BLaER1 (cell line): ENCODE data around the gene BCAR3.

Source experiments
- H3K27ac ChIP-seq: shearing (Covaris generic); formaldehyde crosslinking; 2 replicates; pipeline ENCODE4 v1.8.1; 2022
- H3K27me3 ChIP-seq: shearing (Covaris generic); formaldehyde crosslinking; 2 replicates; pipeline ENCODE4 v1.8.1; 2022
- H3K36me3 ChIP-seq: shearing (Covaris generic); formaldehyde crosslinking; 2 replicates; pipeline ENCODE4 v1.8.1; 2022
- H3K4me1 ChIP-seq: shearing (Covaris generic); formaldehyde crosslinking; 2 replicates; pipeline ENCODE4 v1.8.1; 2022
- H3K4me2 ChIP-seq: shearing (Covaris generic); formaldehyde crosslinking; 2 replicates; pipeline ENCODE4 v1.8.1; 2022
- H3K4me3 ChIP-seq: shearing (Covaris generic); formaldehyde crosslinking; 2 replicates; pipeline ENCODE4 v1.8.1; 2022
- H3K9ac ChIP-seq: shearing (Covaris generic); formaldehyde crosslinking; 2 replicates; pipeline ENCODE4 v1.8.1; 2022
- H3K9me3 ChIP-seq: shearing (Covaris generic); formaldehyde crosslinking; 2 replicates; pipeline ENCODE4 v1.8.1; 2022
- H4K20me1 ChIP-seq: shearing (Covaris generic); formaldehyde crosslinking; 2 replicates; pipeline ENCODE4 v1.8.1; 2022
- Cebpa-rat ChIP-seq: shearing (Covaris generic); IDR thresholded peaks from 2 replicates; pipeline ENCODE4 v1.8.1; 2022

The BCAR3 gene

DNA sequence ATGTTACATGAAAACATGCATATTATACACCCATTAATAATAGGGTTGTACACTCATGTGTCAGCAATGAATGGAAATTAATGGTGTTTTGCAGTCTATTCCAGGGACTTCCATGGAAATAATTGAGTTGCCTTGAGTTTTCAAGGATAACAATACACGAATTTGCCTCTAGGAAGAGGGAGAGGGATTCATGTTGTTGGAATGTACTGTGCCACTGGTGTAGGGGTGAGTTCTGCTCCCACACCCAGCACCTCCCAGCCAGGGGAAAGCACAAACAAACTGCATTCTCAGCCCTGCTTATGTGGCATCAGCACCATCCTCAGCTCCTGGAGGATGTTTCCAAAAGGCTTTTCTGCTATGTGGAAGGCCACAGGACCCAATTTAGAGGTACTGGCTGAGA is 57.8 kb downstream of the BCAR3 start:
- H3K36me3 ChIP-seq: peaks cover 74% of the 10 kb centered on the region
- H3K9ac ChIP-seq: no peak overlapping the region
- H4K20me1 ChIP-seq: peaks cover 99% of the 10 kb centered on the region
- H3K27ac ChIP-seq: no peak overlapping the region
- H3K4me1 ChIP-seq: peaks cover 19% of the 10 kb centered on the region
- TF ChIP-seq Cebpa-rat: no peak
- H3K4me3 ChIP-seq: no peak overlapping the region
- no peak overlapping the region for H3K4me2 ChIP-seq
- no peaks in the 10 kb centered on the region for H3K27me3 ChIP-seq
- no peaks in the 10 kb centered on the region for H3K9me3 ChIP-seq

DNA sequence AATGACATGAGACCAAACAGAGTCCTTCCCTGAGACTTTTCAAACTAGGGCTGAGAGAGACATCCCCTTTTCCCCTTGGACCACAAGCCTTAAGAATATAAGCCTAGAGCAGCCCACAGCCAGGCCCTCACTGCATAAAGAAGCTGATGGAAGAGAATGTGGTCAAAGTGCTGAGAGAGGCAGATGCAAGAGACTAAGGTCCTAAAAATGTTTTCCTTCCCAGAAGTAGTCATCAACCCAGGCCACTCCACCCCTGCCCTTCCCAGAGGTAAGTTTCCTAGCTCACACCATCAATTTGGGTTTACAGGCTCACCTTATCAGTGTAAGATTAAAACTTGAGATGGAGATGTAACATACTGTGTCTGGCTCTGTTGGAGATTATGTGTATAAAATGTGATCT is 58.2 kb downstream of the BCAR3 start:
- peaks cover 70% of the 10 kb centered on the region for H3K36me3 ChIP-seq
- H3K4me1 ChIP-seq: peaks cover 23% of the 10 kb centered on the region
- H3K27me3 ChIP-seq: no peaks in the 10 kb centered on the region
- H3K9me3 ChIP-seq: no peaks in the 10 kb centered on the region
- TF ChIP-seq Cebpa-rat: no peak
- H4K20me1 ChIP-seq: peaks cover 99% of the 10 kb centered on the region
- no peak overlapping the region for H3K4me2 ChIP-seq
- H3K4me3 ChIP-seq: no peak overlapping the region
- no peak overlapping the region for H3K27ac ChIP-seq
- no peak overlapping the region for H3K9ac ChIP-seq

DNA sequence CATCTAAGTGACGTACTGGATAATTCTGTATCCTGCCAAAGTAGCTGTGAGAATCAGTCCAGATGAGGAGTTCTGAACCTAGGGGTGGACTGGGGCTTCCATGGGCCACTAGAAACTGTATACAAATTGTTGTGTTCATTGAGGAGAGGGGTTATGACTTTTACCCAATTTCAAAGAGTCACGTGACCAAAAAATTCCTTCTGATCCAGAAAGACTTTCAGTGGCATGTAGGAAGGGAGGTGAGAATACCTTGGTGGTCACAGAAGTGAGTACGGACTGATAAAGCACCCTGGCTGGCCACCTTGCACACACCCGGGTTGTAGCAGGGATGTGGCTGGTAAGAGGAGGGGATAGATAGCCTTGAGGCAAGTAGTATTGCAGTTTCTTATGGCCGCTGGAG is 60.4 kb downstream of the BCAR3 start:
- no peaks in the 10 kb centered on the region for H3K27me3 ChIP-seq
- H3K27ac ChIP-seq: no peak overlapping the region
- no peaks in the 10 kb centered on the region for H3K9me3 ChIP-seq
- peaks cover 42% of the 10 kb centered on the region for H3K4me1 ChIP-seq
- H3K4me2 ChIP-seq: no peak overlapping the region
- no peak overlapping the region for H3K9ac ChIP-seq
- no peak overlapping the region for H3K4me3 ChIP-seq
- peaks cover 100% of the 10 kb centered on the region for H4K20me1 ChIP-seq
- peaks cover 76% of the 10 kb centered on the region for H3K36me3 ChIP-seq
- no peak for TF ChIP-seq Cebpa-rat

DNA sequence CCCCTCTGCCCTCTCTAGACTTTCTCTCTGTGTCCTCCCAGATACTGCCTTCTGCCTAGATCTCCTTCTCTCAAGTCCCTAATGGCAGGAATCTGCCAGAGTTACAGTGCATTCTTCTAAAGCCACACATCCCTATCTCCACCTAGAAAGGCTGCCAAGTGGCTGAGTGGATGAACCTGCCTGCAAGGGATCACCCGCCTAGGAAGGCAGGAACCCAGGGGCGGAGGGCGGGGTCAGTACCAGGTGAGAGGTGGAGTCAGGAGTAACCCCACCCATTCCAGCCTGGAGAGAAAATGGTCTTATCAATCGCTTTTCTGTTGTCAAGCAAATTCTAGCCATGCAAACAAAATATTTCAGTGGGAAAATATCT is 60.8 kb downstream of the BCAR3 start:
- TF ChIP-seq Cebpa-rat: no peak
- Histone ChIP-seq H3K27ac (0 out of 2 replicates have a peak overlapping the region, but pooled peaks have one; percentile 12), H3K36me3 (peaks cover 74% of the 10 kb centered on the region), H3K4me1 (peaks cover 44% of the 10 kb centered on the region), H3K27me3 (no peaks in the 10 kb centered on the region), H3K4me3 (no peak overlapping the region), H3K4me2 (no peak overlapping the region), H3K9ac (no peak overlapping the region), H4K20me1 (peaks cover 100% of the 10 kb centered on the region), H3K9me3 (no peaks in the 10 kb centered on the region)

DNA sequence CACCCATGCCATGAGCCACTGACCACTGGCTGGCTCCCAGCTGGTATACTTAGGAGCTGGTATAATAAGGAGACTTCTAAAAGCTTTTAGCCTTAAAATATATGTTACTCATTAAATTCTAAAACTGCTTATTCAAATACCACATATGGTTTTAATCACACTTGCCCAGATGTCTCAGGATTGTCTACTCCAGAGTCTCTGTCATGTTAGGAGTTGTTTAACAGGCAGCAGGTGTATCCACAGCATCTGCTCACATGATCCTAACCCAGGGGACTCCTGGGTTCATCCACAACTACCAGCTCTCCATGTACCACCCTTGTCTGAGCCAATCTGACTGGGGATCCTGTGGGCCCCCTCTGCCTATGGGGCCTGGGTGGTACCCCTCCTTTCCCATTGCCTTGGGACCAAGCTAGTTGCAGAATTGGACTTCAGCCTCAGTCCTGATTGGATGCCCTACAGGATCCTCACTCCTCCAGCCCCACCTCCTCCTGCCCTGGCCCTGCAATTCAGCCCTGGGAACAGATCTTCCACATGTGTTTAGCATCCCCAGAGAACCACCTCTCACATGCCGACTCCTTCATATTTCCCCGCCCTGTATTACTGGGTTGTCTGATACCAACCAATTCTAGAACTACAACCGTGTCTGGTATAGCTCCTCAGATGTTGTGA is 61.3 kb downstream of the BCAR3 start:
- H3K9ac ChIP-seq: no peak overlapping the region
- peaks cover 74% of the 10 kb centered on the region for H3K36me3 ChIP-seq
- no peak overlapping the region for H3K4me3 ChIP-seq
- H3K4me2 ChIP-seq: no peak overlapping the region
- H4K20me1 ChIP-seq: peaks cover 100% of the 10 kb centered on the region
- H3K27ac ChIP-seq: 0 out of 2 replicates have a peak overlapping the region, but pooled peaks have one; percentile 12
- TF ChIP-seq Cebpa-rat: no peak
- peaks cover 49% of the 10 kb centered on the region for H3K4me1 ChIP-seq
- no peaks in the 10 kb centered on the region for H3K27me3 ChIP-seq
- H3K9me3 ChIP-seq: no peaks in the 10 kb centered on the region

DNA sequence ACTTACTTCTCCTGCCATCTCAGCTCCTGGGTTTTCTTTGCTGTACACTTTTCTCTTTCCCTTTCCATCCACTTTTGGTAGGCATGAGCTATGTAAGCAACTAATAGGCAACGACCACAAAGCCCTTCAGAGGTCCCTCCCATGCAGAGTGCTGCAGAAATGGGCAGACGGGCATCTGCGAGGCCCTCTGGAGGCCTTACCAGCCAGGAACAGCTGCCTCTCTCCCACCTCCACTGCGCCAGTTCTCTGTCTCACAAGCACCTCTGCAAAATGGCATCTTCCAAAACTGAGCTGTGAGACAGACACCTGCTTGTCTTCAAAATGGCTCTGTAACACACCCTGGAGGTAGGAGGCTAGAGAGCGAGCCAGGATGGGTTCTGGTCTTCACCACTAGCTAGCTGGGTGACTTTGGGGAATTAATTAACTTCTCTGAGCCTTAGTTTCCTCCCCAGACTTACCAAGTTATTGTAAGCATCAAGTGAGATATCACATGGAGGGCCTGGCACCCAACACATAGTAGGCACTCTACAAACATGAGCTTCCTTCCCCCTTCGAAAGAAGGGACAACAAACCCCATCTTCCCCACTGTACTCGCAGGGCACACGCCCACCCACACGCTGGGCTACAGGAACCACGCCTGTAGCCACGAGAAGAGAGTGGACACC is 62.0 kb downstream of the BCAR3 start:
- TF ChIP-seq Cebpa-rat: no peak
- Histone ChIP-seq H3K27ac (no peak overlapping the region), H3K4me3 (no peak overlapping the region), H3K36me3 (peaks cover 75% of the 10 kb centered on the region), H3K27me3 (no peaks in the 10 kb centered on the region), H3K9ac (no peak overlapping the region), H4K20me1 (peaks cover 100% of the 10 kb centered on the region), H3K9me3 (no peaks in the 10 kb centered on the region), H3K4me2 (no peak overlapping the region), H3K4me1 (peaks cover 52% of the 10 kb centered on the region)

DNA sequence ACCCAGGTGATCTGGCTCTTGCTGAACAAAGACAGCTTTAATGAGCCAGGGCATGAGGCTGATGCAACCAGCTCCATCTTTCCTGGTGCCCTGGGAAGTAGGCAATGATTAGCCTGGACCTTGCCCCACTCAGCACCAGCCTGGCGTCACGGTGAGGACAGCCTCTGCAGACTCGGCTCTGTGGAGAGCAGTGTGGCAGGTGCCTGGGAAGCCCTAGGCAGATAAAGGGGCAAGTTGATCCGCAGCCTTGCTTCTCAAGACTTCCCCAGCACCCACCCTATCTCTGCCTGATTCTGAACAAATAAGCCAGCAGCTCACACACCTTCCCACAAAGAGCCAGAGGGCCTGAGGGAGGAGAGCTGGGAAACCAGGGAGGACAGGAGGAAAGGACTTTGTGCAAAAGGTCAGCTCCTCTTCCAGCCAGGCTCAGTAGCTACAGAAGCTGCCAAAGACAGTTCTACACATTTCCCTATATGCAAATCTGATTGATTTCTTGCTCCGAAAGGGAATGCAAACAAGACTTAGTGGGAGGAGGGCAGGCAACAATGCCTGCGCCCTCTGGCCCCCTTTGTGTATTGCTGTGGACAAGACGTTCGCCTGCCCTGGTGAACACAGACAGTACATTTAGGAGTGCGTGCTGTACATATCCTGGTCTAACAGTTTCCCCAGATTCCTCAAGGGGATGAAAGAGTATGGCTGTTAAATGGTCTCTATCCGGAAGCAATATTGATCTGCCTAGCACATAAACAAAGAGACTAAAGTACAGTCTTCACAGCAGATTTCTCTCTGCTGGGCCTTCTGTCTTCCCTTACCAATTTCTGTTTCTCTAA is 63.8 kb downstream of the BCAR3 start:
- peak overlapping the region; percentile 42 for H3K27ac ChIP-seq
- peaks cover 100% of the 10 kb centered on the region for H4K20me1 ChIP-seq
- H3K36me3 ChIP-seq: peaks cover 70% of the 10 kb centered on the region
- no peak for TF ChIP-seq Cebpa-rat
- H3K4me1 ChIP-seq: peaks cover 69% of the 10 kb centered on the region
- H3K4me3 ChIP-seq: no peak overlapping the region
- peak overlapping the region; percentile 12 for H3K9ac ChIP-seq
- H3K4me2 ChIP-seq: peak overlapping the region; percentile 41
- H3K27me3 ChIP-seq: no peaks in the 10 kb centered on the region
- no peaks in the 10 kb centered on the region for H3K9me3 ChIP-seq

DNA sequence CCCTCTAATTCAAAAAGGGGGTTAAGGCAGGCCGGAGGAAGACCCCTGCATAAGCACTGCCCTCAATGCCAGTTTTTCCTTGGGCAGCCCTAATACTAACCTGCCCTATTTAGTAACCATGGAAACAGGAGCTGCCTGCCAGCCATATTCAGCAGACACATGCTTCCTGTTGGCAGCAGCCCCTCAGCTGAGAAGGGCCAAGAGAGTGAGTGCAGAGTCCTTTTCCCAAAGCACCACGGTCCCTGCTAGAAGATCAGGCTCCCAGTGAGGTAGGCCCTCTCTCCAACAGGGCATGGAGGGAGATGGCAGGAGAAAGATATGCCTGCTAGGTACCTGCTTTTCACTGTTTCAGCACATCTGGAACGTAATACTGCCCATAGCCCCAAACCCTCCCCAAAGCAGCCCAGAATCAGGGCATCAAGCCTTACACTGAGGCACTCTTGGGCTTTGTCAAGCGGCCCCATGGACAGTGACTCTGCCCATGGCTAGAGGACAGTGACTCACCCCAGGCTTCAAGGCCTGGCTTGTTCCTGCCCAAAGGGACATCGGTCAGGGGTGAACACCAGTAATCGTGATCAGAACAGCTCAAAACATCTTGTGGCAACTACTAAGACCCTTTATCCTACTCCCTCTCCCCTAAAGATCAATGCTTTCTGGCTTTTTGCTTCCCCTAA is 64.5 kb downstream of the BCAR3 start:
- H3K36me3 ChIP-seq: peaks cover 66% of the 10 kb centered on the region
- peaks cover 100% of the 10 kb centered on the region for H4K20me1 ChIP-seq
- peak overlapping the region; percentile 42 for H3K27ac ChIP-seq
- H3K4me1 ChIP-seq: peaks cover 77% of the 10 kb centered on the region
- no peaks in the 10 kb centered on the region for H3K9me3 ChIP-seq
- no peak overlapping the region for H3K4me3 ChIP-seq
- peak overlapping the region; percentile 15; the same call in 1 of the 2 replicates for H3K9ac ChIP-seq
- no peak for TF ChIP-seq Cebpa-rat
- peak overlapping the region; percentile 41 for H3K4me2 ChIP-seq
- H3K27me3 ChIP-seq: no peaks in the 10 kb centered on the region

DNA sequence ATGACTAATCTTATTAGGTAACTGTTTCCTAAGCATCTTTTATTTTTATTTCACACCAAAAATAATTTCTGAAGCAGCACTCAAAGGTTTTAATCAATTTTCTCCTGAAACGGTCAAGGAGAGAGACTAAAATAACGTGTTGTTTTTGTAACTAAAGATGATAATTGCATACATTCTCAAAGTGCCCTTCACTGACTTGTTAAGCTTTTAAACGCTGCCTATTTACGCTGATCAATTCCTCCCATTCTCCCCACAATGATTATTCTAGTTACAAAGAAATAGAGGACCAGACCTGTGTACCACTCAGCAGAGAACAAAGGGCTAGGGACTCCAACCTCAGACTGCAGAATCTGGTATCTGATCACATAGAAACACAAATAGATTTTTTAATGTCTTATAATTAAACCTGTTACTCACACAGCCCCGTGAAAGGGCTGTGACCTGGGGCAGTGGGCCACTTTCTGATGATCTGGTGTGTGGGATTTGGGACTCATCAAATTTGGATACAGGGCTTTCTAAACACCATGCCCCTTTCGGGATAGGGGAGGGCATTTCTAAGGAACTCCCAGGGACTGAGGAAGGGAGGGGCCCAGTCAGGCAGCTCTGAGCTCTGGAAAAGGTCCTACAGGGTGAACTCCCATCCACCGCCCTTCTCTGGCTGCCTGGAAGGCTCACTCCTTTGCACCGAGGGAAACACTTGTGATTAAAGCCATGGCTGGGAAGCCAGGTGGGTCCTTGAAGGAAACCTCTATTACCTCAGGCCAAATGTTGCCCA is 65.2 kb downstream of the BCAR3 start:
- peaks cover 100% of the 10 kb centered on the region for H4K20me1 ChIP-seq
- H3K4me3 ChIP-seq: no peak overlapping the region
- no peaks in the 10 kb centered on the region for H3K9me3 ChIP-seq
- H3K27ac ChIP-seq: no peak overlapping the region
- TF ChIP-seq Cebpa-rat: no peak
- H3K4me2 ChIP-seq: no peak overlapping the region; the same call in 1 of the 2 replicates
- no peaks in the 10 kb centered on the region for H3K27me3 ChIP-seq
- H3K36me3 ChIP-seq: peaks cover 65% of the 10 kb centered on the region
- no peak overlapping the region for H3K9ac ChIP-seq
- H3K4me1 ChIP-seq: peaks cover 84% of the 10 kb centered on the region
